HG03521 (cell line): Measurements from ENCODE around the gene KRABD2.
"Not testable (repeated sequence)": the region's sequence is repeated elsewhere in the genome, so short reads cannot be mapped to it uniquely, and the experiment has no call there.

Experiments used
- ATAC-seq: cut with Tn5 transposase; IDR thresholded peaks from one replicate; pipeline ENCODE4 v1.9.1; 2021; ENCODE audit warnings: mild to moderate bottlenecking, moderate library complexity; ENCODE audit not compliant: unreplicated experiment

Gene KRABD2

DNA sequence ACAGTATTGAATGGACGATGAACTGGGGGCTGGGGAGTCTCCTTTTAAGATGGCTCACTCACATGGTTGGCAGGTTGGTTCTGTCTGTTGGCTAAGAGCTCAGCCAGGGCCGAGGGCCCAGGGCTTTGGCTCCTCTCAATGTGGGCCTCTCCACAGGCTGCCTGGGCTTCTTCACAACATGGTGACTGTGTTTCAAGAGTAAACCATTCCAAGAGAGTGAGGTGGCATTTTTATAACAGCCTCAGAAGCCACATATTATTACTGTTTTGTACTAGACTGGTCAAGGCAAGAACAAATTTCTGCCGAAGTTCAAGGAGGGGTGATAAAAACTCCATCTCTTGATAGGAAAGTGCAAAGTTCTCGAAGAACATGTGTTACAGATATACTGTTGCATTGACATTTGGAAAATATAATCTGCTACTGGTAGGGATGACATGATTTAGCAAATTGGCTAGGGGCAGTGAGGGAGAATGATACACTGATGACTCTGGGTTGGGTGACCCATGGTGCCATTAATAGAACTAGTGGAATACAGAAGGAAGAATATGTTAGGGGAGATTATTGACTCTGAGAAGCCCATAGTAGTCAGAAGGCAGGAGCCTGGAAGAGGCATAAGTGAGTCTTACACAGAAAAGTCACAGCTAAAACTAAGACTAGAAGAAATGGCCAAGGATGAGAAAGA lies 13.7 kb downstream of the KRABD2 start:
- ATAC-seq: no peak

DNA sequence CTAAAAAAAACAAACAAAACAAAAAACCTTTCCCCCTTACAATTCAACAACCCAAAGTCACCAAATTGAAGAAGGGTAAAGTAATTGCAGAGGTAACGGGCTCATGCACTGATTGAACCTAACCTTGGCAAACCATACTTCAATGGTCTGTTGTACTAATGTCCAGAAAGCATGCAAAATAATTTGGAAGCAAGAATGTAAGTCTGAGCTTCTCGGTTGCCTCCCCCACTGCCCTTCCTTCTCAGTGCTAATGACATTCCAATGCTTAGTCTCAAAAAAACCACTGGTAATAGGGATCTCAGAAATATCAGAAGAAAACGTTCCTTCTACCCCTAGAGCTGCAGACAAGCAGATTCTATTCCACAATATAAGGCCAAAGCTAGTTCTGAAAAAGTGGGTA lies 15.8 kb downstream of the KRABD2 start:
- no peak for ATAC-seq

DNA sequence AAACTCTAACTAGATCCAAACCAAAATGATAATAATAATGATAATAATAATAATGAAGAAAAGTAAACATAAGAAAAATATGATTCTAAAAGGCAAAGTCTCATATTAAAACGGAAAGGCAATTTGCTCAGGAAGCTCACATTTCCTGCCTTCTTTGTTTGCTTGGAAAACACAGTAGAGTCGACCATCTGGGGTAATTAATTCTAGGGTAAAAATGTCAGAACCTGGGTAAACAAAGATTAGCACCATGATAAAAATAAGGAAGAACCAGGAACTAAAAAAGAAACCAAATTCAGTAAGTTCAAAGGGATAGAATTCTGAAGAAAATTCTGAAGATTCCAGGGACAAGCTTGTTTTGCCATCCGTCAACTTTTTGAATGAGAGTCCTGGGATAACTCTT lies 16.2 kb downstream of the KRABD2 start:
- no peak for ATAC-seq

DNA sequence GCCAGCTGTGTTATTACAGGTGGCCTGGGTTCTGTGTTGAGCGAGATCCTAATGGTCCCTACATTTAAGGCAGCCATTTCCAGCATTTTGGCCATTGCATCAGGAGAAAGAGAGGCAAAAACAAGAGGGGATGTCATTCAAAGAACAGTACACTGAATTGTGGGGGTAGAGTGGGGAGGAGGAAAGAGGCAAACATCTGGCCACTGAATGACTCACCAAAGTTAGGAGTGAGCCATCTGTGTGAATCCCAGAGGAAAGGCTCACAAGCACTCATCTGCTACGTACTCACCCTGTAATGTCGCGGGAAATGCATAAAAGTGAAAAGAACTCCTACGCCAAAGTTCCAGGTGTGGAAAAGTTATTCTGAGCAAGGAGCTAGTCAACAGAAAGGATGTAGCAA lies 16.7 kb downstream of the KRABD2 start:
- no peak for ATAC-seq

DNA sequence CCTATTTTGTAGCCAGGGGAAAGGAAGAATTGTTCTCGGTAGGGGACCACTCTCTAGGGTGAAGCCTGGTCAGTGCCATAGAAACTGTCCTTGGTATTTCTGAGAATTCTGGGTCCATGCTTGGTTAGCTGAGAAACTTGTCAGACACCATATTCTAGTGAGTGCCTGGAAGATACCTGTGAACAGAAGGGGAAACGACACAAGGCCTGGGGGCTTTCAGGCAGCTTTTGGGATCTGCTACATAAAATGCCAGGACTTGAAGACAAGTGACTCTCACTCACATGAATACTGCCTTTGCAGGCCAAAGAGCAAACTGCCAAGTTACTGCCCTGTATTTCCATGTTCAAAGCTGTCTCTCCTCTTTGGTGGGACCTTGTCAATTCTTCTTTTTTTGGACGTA lies 18.6 kb downstream of the KRABD2 start:
- no peak for ATAC-seq

DNA sequence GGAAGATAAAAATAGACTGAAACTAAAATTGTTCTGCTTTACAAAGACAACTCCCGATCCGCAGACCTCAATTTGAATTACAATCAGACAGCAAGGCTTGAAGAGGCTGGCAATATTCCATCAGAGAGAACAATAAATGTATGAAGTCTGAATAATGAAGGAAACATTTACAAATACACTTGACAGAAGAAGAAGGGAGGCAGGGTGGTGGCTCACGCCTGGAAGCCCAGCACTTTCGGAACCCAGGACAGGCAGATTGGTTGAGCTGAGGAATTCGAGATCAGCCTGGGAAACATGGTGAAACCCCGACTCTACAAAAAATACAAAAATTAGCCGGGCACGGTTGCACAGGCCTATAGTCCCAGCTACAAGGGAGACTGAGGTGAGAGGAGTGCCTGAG lies 22.3 kb downstream of the KRABD2 start:
- no peak for ATAC-seq

DNA sequence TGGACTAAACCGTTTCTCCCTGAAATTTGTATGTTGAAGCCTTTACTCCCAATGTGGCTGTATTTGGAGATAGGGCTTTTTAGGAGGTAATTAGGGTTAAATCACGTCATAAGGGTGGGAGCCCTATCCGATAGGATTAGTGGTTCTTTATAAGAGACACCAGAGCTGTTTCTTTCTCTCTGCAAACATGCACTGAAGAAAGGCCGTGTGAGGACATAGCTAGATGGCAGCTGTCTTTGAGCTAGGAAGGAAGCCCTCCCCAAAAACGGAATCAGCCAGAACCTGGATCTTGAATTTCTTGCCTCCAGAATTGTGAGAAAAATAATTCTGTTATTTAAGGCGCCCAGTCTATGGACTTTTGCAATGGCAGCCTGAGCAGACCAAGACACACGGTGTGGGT lies 22.8 kb downstream of the KRABD2 start:
- no peak for ATAC-seq

DNA sequence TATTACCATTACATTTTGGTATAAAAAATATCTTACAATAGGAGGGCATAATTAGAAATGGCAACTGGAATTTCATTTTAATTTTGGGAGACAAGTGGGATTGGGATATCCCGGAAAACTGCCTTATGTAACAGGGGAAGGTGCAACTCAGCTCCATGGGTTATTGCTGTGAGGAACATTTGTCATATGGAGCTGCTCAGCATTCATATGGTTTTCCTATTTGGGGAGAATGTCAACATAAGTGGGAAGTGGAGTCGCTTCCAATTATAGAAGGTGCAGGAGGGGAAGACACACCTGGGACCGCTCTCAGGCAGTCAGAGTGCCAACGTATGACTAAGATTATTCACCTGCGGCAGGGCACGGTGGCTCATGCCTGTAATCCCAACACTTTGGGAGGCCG lies 26.2 kb downstream of the KRABD2 start:
- no peak for ATAC-seq

DNA sequence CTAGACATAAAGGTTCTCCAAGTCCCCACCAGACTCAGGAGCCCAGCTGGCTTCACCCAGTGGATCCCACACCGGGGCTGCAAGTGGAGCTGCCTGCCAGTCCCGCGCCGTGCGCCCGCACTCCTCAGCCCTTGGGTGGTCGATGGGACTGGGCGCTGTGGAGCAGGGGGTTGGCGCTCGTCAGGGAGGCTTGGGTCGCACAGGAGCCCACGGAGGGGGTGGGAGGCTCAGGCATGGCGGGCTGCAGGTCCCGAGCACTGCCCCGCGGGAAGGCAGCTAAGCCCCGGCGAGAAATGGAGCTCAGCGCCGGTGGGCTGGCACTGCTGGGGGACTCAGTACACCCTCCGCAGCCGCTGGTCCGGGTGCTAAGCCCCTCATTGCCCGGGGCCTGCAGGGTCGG lies 29.5 kb downstream of the KRABD2 start:
- not testable (repeated sequence) for ATAC-seq

DNA sequence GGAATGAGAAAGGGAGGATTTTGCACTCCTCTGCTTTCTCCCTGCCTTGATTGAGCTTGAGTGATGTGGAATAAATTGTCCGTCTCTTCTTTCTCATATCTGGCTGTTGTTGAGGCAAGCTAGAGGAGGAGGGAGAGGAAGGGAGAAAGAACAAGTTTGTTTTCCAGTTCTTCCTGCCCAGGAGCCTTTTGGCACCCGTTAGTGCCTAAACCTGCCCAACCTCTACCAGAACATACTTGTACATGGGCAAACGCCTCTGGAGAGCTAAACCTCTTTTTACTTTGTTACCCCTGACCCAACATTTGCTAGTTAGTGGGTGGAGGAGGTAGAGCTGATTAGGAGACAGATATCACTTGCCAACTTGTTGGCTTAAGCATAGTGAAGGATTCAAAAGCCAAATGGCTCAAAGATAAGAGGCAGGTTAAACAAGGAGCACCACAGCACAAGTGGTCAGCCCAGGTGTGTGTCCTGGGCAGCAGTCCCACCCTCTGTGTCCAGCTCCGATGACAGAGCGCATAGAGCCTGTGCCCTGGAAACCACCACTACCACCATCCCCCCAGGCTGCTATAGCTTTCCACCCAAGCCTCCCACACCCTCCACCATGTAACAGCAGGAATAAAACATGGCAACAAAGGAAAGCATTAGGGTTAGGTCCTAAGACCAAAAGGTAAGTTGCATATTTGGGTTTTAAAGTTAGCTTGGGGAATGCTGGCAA lies 30.4 kb downstream of the KRABD2 start:
- no peak for ATAC-seq

DNA sequence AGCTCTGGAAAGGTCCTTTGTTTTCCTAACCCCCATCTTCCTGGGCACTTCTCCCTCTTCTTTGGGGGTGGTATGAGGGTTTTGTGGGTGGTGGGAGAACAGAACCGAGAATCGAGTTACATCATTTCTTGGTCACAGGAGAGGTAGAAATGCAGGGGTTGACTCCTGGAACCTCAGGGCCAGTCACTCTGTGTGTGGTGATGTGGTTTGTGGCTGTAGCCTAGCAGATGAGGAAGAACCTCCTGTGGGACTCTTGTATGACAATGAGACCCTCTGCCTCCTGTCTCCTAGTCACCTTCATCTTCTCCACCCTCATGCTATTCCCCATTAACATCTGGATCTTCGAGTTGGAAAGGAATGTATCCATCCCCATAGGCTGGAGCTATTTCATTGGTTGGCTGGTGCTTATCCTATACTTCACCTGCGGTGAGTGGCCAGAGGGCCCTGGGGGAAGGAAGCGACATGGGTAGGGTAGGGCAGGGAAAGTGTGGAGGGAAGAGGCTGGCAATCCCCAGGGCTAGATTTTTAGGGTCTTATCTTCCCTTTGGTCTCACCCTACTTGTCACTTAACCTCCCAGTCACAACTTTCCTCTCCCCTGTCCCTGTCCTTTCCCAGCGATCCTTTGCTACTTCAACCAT lies 31.3 kb downstream of the KRABD2 start:
- no peak for ATAC-seq

DNA sequence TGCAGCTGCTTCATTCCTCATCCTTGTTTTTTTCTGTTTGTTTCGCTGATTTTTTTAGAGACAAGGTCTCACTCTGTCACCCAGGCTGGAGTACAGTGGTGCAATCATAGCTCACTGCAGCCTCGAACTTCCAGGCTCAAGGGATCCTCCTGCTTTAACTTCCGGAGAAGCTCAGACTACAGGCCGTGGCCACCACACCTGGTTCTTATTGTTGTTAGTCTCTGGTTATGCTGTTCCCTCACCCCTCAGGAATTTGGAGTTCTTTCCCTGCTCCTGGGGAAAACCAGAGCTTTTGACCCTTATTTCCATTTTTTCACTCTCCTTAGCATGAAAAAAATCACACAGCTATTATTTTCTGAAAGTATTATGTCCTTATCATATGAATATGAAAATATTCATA lies 35.0 kb downstream of the KRABD2 start:
- ATAC-seq: no peak

DNA sequence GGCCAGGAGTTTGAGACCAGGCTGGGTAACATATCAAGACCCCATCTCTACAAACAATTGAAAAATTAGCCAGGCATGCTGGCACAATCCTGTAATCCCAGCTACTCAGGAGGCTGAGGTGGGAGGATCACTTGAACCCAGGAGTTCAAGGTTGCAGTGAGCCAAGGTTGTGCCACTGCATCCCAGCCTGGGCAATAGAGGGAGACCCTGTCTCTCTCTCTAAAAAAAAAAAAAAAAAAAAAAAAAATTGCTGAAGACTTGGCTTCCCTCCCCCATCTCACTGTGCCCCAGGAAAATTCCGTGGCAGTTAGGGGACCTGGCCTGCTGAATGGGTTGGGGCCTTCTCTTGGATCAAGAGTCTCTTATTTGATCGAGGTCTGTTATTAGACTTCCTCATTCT lies 37.0 kb downstream of the KRABD2 start, which contains the start of gene ODF4:
Gene ODF4, plus strand, starts transcription at position 301 of the 400 bp plus-strand sequence. CDS start 212 bp downstream, outside the sequence.
- ATAC-seq: no peak

DNA sequence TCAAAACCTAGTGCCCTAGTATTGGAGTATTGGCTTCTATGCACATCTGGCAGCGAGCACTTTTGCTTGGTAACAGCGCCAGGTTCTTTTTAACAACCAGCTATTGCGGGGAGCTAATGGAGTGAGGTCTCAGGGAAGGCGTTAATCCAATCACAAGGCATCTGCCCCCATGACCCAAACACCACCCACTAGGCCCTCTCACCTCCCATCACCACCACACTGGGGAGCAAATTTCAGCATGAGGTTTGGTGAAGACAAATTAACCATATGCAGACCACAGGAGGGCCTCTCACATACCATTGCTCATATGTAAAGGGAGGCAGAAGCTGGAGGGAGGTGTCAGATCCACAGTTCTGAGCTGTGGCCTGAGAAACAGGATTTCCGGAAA lies 37.8 kb downstream of the KRABD2 start:
- ATAC-seq: no peak

DNA sequence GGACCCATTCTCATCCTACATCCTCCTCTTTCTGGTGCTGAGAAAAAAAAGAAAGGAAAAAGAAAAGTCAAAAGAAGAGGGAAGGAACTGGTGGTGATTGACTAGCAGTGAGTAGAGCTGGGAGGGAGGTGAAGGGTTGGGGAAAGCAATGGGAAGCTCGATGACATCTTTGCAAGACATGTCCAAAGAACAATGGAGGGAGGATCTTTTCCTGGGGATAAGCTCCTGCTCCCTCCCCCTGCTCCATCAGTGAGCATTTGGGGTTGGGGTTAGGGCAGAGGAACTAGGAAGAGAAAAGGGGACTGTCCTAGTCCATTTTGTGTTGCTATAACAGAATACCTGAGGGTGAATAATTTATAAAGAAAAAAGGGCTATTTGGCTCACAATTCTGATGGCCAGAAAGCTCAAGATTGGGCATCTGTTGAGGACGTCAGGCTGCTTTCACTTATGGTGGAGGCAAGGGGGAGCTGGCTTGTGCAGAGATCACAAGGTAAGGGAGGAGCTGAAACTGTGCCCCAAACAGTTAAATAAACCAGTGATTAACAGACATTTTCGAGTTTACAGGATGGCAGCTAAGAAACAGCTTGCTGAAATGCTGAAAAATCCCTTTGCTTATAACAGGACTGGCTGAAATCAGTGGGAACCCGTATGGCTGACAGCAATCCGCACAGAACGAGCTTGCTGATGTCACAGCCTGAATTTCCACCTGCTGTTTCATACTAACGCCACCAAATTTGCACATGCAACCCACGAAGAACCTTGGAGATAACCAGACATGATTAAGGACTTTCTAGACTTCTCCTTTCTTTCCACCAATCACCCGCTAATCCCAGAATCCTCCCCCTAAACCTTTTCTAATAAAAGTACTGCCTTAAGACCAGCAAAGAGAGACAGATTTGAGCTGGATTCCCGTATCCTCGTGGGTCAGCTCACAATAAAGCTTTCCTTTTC lies 38.4 kb downstream of the KRABD2 start:
- no peak for ATAC-seq

DNA sequence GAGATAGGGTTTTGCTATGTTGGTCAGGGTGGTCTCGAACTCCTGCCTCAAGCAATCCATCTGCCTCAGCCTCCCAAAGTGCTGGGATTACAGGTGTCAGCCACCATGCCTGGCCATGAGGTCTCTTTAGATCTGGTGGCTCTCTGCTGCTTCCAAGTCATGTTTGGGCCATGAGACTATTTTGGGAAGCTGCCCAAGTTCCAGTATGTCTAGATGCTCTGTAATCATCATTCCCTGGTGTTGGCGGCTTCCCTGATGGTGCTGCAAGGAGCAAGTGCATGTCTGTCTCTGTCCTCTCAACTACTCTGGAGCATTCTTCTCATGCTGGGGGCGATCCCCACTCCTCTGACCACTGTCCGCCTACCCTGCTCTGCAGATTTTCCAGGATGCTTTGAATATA lies 43.2 kb downstream of the KRABD2 start:
- ATAC-seq: no peak

DNA sequence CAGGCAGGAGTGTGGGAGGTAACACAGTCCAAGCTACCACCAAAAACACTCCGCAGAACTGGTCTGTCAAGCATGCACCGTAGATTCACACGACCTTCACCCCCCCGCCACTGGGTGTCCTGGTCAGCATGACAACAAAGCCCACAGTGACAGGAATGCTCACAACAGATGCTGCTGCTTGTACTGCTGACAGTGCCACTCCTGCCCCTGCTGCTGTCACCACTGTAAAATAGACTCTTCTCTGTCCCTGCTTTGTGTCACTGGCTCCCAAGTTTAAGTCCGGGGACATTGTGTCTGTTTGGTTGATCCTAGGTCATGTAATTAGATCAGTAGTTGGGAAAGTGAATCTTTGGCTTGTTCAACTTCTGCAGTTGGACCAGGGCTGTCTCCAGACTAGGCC lies 43.8 kb downstream of the KRABD2 start:
- ATAC-seq: no peak

DNA sequence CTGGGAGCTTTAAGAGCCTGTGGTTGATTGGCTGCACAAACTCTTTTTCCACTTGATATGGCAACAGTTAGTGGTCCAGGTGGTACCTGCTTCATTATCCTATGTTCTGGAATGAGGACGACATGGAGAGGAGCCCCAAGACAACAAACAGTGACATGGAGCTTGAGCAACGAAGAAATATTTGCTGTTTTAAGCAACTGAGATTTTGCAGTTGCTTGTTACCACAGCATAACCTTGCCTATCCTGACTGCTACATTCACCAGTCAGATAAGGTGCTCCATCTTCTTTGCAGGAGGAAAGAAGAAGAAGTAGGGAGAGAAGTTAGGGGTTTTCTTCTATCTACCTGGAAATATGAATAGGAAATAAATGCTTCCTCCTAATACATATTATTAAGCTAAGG lies 44.4 kb downstream of the KRABD2 start:
- ATAC-seq: no peak

DNA sequence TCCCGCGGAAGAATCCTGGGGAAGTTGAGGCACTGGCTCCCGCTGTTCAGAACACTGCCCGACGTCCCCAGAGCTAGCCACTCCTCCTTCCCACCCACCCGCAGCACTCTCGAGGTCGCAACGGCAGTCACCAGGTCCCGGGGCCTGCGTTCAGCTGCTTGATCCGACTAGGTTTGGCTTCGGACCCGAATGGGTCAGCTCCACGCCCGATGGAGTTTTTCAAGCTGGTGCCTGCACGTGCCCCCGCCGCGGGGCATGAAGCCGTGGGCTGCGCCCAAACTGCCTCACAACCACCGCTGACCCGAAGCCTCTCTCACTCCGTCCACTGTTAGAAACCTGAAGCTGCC lies 49.2 kb downstream of the KRABD2 start:
- ATAC-seq: no peak
